SU-DHL-6 (cell line): ENCODE data around the gene SLC16A8.

Source experiments
- H2AFZ ChIP-seq: fragments of 200-600 bp; sonication (generic); 2 replicates; pipeline ENCODE4 v1.6.1; 2014; ENCODE audit warnings: low read depth, mild to moderate bottlenecking, moderate library complexity, mixed read lengths, antibody characterized with exemption, low read length; ENCODE audit not compliant: severe bottlenecking
- H3F3A ChIP-seq: fragments of 200-600 bp; shearing (Covaris generic); 2 replicates; pipeline ENCODE4 v1.6.0; 2016; ENCODE audit warnings: antibody characterized with exemption, mild to moderate bottlenecking; ENCODE audit not compliant: insufficient read depth
- H3K27ac ChIP-seq: fragments of 200-600 bp; sonication (generic); 2 replicates; pipeline ENCODE4 v1.5.1; 2016; ENCODE audit warnings: low read depth, mild to moderate bottlenecking, low read length, moderate library complexity, mixed read lengths
- H3K27me3 ChIP-seq: fragments of 200-600 bp; sonication (generic), shearing (Covaris generic); 2 replicates; pipeline ENCODE4 v1.6.0; 2014; ENCODE audit warnings: mild to moderate bottlenecking, low read length
- H3K36me3 ChIP-seq: fragments of 200-600 bp; sonication (generic); 2 replicates; pipeline ENCODE4 v1.6.1; 2014; ENCODE audit warnings: mild to moderate bottlenecking, low read length, mixed read lengths
- H3K4me2 ChIP-seq: fragments of 300-600, 200-600 bp; shearing (Covaris generic), sonication (generic); 2 replicates; pipeline ENCODE4 v1.6.0; 2014; ENCODE audit warnings: low read length, low read depth, mild to moderate bottlenecking; ENCODE audit not compliant: poor library complexity, severe bottlenecking
- H3K4me3 ChIP-seq: fragments of 200-600 bp; sonication (generic); 2 replicates; pipeline ENCODE4 v1.5.1; 2014; ENCODE audit warnings: antibody characterized with exemption, low read length, mild to moderate bottlenecking, mixed read lengths; ENCODE audit not compliant: insufficient read depth, poor library complexity, severe bottlenecking
- H3K79me2 ChIP-seq: fragments of 200-600 bp; sonication (generic); 2 replicates; pipeline ENCODE4 v1.6.1; 2014; ENCODE audit warnings: mild to moderate bottlenecking, low read length, moderate library complexity; ENCODE audit not compliant: insufficient read depth
- H3K9ac ChIP-seq: fragments of 200-600 bp; sonication (generic); 2 replicates; pipeline ENCODE4 v1.7.0; 2014; ENCODE audit warnings: mild to moderate bottlenecking, low read length
- H3K9me2 ChIP-seq: fragments of 200-600 bp; sonication (generic); replicated peaks from 2 replicates; pipeline ENCODE4 v1.6.1; 2014; ENCODE audit warnings: low read length; ENCODE audit not compliant: insufficient read depth
- H3K9me3 ChIP-seq: fragments of 200-600 bp; sonication (generic); 2 replicates; pipeline ENCODE4 v1.6.1; 2014; ENCODE audit warnings: low read length, mixed read lengths; ENCODE audit not compliant: insufficient read depth
- H4K20me1 ChIP-seq: fragments of 200-600 bp; sonication (generic); 2 replicates; pipeline ENCODE4 v1.6.1; 2014; ENCODE audit warnings: low read depth, mild to moderate bottlenecking, antibody characterized with exemption, low read length, moderate library complexity, mixed read lengths
- EZH2phosphoT487 ChIP-seq: fragments of 200-600 bp; sonication (generic), shearing (Covaris generic); conservative IDR thresholded peaks from 2 replicates; pipeline ENCODE4 v1.6.1; 2018; ENCODE audit warnings: mild to moderate bottlenecking, antibody characterized with exemption, low read length, moderate library complexity, mixed read lengths
- TF ChIP-seq, protein P1 (sequence below): fragments of 200-600 bp; sonication (generic); IDR thresholded peaks from one replicate; pipeline ENCODE4 v1.5.1; 2017; ENCODE audit warnings: antibody characterized with exemption, mild to moderate bottlenecking, low read length, moderate library complexity; ENCODE audit not compliant: insufficient read depth, poor library complexity, severe bottlenecking

Gene SLC16A8

DNA sequence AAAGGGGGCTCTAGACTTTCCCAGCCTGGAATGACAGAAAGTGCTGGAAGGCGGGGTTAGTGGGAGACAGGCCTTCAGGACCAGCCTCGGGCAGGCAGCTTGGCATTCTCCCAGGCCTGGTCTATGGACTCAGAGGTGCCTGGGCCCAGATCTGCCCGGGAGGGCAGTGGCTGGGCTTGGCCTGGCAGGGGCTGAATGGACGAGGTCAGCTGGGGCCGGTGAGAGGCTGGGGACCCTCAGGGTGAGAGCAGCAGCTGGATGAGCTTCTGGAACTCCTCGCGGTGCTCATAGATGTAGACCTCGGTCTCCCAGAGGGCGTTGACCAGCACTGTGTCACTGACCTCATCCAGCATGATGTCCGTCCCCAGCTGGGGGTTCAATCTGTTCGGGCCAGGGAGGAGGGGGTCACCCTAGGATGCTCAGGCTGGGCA lies 28.0 kb upstream of the SLC16A8 start:
- Histone ChIP-seq H3K4me3 (no peak overlapping the region), H2AFZ (no peak overlapping the region), H3K9me3 (no peaks in the 10 kb centered on the region), H3K79me2 (no peaks in the 10 kb centered on the region), H3K27ac (no peak overlapping the region), H3K27me3 (no peaks in the 10 kb centered on the region), H3K4me2 (no peak overlapping the region), H3K36me3 (no peaks in the 10 kb centered on the region), H3K9me2 (no peaks in the 10 kb centered on the region), H3F3A (no peaks in the 10 kb centered on the region), H3K9ac (no peak overlapping the region), H4K20me1 (no peaks in the 10 kb centered on the region)
- TF ChIP-seq EZH2phosphoT487 = no peak
- TF ChIP-seq, protein P1, sequence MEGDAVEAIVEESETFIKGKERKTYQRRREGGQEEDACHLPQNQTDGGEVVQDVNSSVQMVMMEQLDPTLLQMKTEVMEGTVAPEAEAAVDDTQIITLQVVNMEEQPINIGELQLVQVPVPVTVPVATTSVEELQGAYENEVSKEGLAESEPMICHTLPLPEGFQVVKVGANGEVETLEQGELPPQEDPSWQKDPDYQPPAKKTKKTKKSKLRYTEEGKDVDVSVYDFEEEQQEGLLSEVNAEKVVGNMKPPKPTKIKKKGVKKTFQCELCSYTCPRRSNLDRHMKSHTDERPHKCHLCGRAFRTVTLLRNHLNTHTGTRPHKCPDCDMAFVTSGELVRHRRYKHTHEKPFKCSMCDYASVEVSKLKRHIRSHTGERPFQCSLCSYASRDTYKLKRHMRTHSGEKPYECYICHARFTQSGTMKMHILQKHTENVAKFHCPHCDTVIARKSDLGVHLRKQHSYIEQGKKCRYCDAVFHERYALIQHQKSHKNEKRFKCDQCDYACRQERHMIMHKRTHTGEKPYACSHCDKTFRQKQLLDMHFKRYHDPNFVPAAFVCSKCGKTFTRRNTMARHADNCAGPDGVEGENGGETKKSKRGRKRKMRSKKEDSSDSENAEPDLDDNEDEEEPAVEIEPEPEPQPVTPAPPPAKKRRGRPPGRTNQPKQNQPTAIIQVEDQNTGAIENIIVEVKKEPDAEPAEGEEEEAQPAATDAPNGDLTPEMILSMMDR = no peak

DNA sequence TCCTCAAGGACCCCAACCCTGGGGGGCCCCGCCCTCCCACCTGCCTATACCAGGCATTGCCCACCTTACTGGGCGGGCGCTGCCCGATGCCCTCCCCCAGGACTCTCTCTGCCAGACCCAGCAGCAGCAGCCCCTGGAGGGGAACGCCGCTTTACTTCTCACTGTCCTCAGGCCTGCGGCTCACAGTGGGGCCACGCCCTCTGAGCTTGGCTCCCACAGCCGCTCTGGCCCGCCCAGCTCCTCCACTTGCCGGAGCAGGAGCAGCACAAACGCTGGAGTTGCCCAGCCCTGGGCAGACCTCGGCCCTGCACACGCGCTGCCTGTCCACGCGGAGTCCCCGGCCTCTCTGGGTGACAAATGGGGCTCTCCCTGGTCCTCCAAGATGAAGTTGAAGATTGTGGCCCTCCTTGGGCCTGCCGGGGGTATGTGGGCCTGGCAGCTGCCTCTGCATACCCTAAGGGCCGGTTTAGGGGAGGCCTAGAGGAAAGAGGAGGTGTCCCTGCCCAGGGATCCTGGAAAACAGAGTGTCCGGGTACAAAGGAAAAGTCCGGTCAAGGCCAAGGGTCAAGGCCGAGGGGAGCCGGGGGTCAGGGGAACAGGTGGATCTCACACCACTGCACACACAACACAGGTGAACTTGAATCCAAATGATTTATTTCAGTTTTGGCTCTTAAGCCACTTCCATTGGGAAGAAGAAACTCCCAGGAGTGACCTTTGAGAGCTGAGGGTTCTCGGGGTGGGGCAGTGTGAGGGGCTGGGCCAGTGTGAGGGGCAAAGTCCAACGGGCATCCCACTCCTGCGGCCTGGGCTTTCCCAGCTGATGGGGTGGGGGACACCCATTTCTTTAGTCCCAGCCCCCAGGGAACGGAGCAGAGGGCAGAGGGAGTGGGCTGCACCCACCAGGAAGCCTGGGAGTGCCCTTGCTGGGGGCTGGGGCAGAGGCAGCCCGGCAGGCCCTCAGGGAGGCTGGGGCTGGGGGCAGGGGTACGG lies 27.2 kb upstream of the SLC16A8 start:
- no peaks in the 10 kb centered on the region for H3K79me2 ChIP-seq
- H4K20me1 ChIP-seq = no peaks in the 10 kb centered on the region
- H3K27me3 ChIP-seq = no peaks in the 10 kb centered on the region
- no peak overlapping the region for H3K4me3 ChIP-seq
- no peaks in the 10 kb centered on the region for H3K36me3 ChIP-seq
- no peaks in the 10 kb centered on the region for H3F3A ChIP-seq
- no peaks in the 10 kb centered on the region for H3K9me3 ChIP-seq
- no peak overlapping the region for H2AFZ ChIP-seq
- H3K27ac ChIP-seq = no peak overlapping the region
- no peak overlapping the region for H3K4me2 ChIP-seq
- no peaks in the 10 kb centered on the region for H3K9me2 ChIP-seq
- TF ChIP-seq EZH2phosphoT487 = no peak
- TF ChIP-seq, protein P1 = no peak
- H3K9ac ChIP-seq = no peak overlapping the region

DNA sequence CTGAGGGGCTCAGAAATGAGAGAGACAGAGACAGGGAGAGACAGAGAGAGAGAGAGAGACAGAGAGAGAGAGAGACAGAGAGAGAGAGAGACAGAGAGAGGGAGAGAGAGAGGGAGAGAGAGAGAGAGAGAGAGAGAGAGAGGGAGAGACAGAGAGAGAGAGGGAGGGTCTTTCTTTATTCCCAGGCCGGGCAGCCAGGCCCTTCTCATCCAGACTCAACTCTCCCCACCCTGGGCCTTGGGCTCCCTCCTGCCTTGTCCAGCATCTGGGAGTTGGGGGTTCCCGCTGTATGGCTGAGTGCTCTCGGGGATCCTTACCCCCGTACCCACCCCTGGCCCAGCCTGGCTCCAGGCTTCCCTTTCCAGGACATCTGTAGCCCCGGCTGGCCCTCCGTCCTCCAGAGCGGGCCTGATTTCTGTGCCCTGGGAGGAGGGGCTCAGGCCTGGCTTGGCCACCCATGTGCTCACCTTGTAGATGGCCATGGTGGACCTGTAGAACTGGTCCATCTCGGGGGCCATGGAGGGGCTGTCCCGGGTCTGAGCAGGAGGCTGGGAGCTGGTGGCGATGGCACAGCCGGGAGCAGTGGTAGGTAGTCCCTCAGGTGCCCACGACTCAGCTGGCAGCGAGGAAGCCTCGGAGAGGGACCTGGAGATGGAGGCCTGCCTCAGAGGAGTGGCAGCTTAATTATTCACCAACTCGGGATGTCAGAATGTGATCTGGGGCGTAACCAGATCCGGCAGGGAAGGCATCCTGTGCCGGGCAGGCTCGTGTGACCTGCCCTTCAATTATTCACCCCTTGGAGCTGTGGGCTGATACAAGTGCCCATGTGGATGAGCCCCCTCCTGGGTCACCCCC lies 26.3 kb upstream of the SLC16A8 start, which contains the start of gene BAIAP2L2:
Gene BAIAP2L2, minus strand, starts transcription at position 677 of the 855 bp plus-strand sequence. Its CDS starts 159 bp downstream, at position 518.
- no peaks in the 10 kb centered on the region for H3K79me2 ChIP-seq
- H2AFZ ChIP-seq = no peak within 1 kb of the TSS
- H3K9me2 ChIP-seq = no peaks in the 10 kb centered on the region
- no peaks in the 10 kb centered on the region for H3K36me3 ChIP-seq
- H3K9me3 ChIP-seq = no peaks in the 10 kb centered on the region
- TF ChIP-seq EZH2phosphoT487 = no peak
- TF ChIP-seq, protein P1 = no peak
- H3K27ac ChIP-seq = no peak within 1 kb of the TSS
- no peak within 1 kb of the TSS for H3K9ac ChIP-seq
- H3K4me3 ChIP-seq = no peak within 1 kb of the TSS
- no peak within 1 kb of the TSS for H3K4me2 ChIP-seq
- no peaks in the 10 kb centered on the region for H3F3A ChIP-seq
- no peaks in the 10 kb centered on the region for H4K20me1 ChIP-seq
- H3K27me3 ChIP-seq = no peaks in the 10 kb centered on the region
